HG03575 (cell line): ENCODE data around the gene PIGZ.

Source experiments
- ATAC-seq: cut with Tn5 transposase; IDR thresholded peaks from one replicate; pipeline ENCODE4 v1.9.1; 2021; ENCODE audit not compliant: unreplicated experiment, insufficient number of reproducible peaks, low FRiP score; ENCODE audit errors: extremely low read depth

Gene PIGZ

GRCh38 chr3:196987022-196987421, 18.4 kb upstream of the PIGZ start:
- no peak for ATAC-seq

- ATAC-seq: no peak
These were observed 17.6 kb upstream of the PIGZ start for GRCh38 chr3:196985954-196986885.

- no peak for ATAC-seq
These were observed 16.7 kb upstream of the PIGZ start for GRCh38 chr3:196985298-196985697.

GRCh38 chr3:196983186-196983585, 14.6 kb upstream of the PIGZ start:
- ATAC-seq: no peak

GRCh38 chr3:196981657-196982056, 13.0 kb upstream of the PIGZ start:
- no peak for ATAC-seq

- ATAC-seq: no peak
These were observed 10.9 kb upstream of the PIGZ start for GRCh38 chr3:196979545-196979944.

GRCh38 chr3:196976941-196977340, 8.3 kb upstream of the PIGZ start:
- no peak for ATAC-seq

GRCh38 chr3:196975349-196975748, 6.7 kb upstream of the PIGZ start:
- no peak for ATAC-seq

GRCh38 chr3:196974661-196975060, 6.0 kb upstream of the PIGZ start:
- no peak for ATAC-seq

- ATAC-seq: no peak
These were observed 2.6 kb upstream of the PIGZ start for GRCh38 chr3:196971094-196971698.

- no peak for ATAC-seq
These were observed 2.0 kb upstream of the PIGZ start for GRCh38 chr3:196970547-196971093.

GRCh38 chr3:196969660-196970546, 1.3 kb upstream of the PIGZ start:
- ATAC-seq: no peak

GRCh38 chr3:196969134-196969659, 564 bp upstream of the PIGZ start:
- ATAC-seq: no peak

GRCh38 chr3:196967412-196968232, 1.0 kb downstream of the PIGZ start:
- no peak for ATAC-seq

GRCh38 chr3:196966526-196967401, 1.9 kb downstream of the PIGZ start:
- no peak for ATAC-seq

GRCh38 chr3:196965804-196966173, 2.8 kb downstream of the PIGZ start:
- ATAC-seq: no peak

GRCh38 chr3:196965112-196965803, 3.4 kb downstream of the PIGZ start:
- ATAC-seq: no peak
